Islet precursor cell (in vitro differentiated cells): Measurements from ENCODE around the gene F8A2.
"Not testable (repeated sequence)": the region's sequence is repeated elsewhere in the genome, so short reads cannot be mapped to it uniquely, and the experiment has no call there.

Source experiments
- DNase-seq: peaks from one replicate; pipeline ENCODE4 v3.0.0-alpha.2; 2018

Gene F8A2

DNA sequence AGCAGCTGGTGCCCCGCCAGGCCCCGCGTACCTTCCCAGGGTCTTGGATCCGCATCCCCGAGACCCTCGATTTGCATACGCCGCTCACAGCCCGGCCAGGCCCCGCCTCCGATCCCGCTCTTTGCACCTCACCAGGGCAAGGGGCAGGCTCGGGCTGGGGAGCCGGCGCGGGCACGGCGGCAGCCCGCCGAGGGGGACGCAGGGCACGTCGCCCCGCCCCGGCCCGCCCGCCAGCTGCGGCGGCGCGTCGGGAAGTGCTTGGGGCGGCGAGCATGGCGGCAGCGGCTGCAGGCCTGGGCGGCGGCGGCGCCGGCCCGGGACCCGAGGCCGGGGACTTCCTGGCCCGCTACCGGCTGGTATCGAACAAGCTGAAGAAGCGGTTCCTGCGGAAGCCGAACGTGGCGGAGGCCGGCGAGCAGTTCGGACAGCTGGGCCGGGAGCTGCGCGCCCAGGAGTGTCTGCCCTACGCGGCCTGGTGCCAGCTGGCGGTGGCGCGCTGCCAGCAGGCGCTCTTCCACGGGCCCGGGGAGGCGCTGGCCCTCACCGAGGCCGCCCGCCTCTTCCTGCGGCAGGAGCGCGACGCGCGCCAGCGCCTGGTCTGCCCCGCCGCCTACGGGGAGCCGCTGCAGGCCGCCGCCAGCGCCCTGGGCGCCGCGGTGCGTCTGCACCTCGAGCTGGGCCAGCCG lies at the start of gene F8A2:
Gene F8A2 (plus strand): TSS at position 253 of the 686 bp plus-strand sequence. CDS start 20 bp downstream, at position 273.
- not testable (repeated sequence) for DNase-seq

DNA sequence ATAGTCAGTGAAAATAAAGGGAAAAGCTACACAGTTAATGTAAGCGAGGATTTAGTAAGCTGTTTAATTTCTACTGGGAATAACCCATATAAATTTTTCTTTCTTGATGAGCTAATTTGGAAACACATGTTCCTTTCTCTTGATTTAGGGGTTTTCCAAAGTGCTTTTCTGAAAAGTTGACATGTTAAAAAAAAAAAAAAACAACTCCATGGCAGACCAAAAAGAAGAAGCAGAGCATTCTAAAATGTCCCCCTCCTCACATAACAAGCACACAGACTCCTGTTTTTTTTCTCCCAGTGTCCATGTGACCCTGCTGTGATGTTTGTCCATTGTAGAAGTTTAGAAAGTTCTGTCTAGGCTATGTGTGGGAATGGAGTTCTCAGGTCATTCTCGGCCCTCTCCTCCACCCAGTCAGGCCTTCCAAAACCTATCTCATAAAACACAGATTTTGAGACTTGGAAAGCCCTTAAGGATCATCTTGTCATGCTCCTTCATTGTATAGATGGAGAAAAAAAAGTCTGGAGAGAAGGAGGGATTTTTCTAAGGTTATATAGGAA lies 48.3 kb upstream of the F8A2 start:
- DNase-seq = no peak

DNA sequence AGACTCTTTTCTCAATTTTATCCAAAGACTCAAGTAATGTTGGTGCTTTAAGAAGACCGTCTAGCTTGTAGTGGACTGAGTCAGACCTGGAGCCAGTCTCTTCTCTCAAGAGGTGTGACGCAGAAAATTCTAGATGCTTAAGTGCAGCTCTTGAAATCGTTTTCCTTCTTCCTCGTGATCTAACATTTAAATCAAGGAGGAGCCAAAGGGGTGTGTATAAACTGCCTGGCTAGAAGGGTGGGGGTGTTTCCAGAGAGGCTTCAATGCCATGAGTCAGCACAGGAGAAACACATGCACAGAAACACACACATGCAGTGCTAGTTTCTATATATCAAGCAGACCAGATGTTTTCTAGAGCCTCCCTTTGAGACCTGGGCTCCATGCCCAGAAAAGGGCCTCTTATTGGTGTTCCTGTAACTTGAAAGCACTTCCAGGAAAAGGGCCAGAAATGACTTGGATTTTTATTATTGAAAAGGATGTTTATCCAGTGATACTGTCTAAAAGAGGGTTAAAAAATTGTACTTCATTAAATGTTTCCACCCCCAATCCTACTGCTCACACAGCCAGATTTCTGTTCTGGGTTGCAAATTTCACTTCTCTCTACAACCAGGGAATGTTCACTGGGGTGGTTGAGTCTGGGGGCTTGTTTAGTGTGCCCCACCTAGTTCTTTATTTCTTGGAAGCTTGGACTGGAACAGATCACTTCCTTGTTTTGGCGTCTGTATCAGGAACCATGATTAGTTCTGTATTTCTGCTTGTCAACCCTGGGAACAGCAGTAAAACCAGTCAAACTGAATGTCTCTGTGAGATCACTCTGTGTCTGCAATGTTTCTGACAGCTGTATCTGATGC lies 47.2 kb upstream of the F8A2 start, which contains the start of gene CLIC2:
Gene CLIC2 (minus strand): TSS at position 129 of the 851 bp plus-strand sequence. CDS start 187 bp downstream, outside the sequence.
- no peak for DNase-seq

DNA sequence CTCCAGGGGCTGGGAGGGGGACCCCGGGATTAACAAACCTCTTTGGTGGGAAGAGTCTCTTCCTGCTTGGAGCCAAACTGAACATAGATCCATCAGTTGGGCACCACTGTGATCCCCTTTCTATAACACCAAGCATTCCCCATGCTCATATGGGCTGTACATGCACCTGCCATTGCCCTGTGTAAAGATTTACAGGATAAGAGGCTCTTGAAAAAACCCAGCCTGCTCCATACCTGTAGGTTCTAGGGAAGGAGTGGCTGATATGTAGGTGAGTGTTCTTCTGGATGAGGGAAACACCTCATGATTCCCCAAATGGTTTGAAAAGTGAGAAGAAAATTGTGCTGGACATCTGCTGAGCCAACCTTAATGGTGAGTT lies 46.6 kb upstream of the F8A2 start:
- DNase-seq = not testable (repeated sequence)

DNA sequence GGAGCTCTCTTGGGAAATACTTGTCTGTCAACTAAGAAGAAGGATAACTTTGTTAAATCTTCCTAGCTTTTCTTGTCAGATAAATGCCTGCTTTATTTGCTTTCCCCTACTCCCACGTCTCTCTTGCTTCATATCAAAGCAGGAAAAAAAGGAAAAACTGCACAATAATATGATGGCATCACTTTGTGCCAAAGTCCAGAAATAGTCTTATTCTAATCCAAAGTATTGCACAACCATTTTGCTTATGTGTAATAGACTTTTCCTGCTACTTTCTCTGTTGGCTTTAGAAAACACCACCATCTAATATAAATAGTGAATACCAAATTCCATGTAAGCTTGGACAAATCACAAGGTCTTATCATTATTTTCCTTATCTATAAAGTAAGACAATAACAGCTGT lies 36.2 kb upstream of the F8A2 start:
- not testable (repeated sequence) for DNase-seq

DNA sequence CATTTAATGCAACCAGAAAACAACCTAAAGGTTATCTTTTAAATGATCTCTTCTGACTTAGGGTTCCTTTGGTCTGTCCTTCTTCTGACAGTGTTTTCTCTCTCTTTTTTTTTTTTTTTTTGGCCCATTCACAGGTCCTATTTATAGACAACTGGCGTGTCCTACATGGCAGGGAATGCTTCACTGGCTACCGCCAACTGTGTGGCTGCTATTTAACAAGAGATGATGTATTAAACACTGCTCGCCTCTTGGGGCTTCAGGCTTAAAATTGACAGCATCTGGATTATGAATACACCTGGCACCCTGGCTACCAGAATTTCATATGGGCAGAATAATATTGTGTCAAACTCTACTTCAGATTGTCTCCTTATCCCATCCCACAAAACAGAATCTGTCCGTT lies 32.4 kb upstream of the F8A2 start:
- not testable (repeated sequence) for DNase-seq

DNA sequence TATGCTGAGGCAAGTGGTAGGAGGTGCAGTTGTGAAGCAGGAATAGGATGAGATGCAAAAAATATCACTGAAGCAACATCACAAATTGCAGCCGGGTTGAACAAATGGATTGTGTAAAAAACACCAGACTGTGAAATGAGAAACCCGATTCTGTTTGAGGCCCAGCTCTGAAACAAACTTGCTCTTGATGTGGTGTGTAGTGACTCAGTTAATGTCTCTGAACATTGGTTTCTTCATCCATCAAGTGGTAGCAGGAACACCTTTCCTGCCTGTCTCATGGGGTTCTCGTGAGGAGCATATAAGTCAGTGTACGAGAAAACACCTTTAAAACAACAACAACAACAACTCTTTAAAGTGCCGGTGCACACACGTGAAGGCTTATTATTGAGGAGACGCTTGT lies 18.2 kb upstream of the F8A2 start:
- not testable (repeated sequence) for DNase-seq

DNA sequence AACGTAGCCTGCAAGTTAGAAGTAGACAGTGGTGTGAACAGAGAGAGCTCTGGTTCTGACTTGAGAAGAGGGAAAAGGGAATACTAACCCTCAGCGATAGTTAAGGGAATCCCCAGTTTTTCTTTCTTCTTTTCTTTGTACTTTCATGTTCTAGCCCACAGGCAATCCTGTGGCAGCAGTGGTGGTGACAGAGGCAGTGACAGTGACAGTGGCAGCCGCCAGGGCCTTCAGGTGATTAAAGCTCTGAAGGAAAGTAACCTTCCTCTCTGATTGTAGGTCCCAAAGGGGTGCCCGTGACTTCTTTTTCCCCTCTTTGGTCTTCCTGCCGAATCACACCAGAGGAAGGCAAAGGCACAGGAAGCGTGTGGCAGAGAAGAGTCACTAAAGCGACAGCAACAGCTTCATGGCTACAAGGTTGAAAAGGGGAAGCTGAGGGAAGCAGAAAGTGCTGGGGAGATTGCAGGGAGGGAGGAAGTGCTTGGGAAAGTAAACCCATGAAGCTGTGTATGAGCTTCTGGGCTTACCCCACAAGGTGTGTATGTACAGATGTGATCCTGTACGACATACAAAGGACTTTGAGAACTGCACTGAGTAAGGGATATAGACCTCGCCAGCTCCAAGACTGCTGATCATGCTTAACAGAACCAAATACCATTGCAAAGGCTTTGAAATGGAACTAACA lies 8.0 kb upstream of the F8A2 start:
- not testable (repeated sequence) for DNase-seq

DNA sequence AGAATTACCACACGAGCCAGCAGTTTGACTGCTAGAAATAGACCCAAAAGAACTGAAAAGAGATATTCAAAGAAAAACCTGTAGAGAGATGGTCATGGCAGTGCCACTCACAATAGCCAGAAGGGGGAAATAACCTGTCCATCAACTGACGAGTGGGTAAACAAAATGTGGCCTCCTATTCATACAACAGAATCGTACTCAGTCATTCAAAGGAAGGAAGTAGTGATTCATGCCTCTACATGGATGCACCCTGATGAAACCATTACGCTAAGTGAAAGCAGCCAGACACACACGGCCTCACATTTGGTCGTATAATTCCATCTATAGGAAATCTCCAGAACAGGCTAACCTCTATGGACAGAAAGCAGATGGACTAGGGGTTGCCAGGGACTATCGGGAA lies 2.1 kb upstream of the F8A2 start:
- not testable (repeated sequence) for DNase-seq

DNA sequence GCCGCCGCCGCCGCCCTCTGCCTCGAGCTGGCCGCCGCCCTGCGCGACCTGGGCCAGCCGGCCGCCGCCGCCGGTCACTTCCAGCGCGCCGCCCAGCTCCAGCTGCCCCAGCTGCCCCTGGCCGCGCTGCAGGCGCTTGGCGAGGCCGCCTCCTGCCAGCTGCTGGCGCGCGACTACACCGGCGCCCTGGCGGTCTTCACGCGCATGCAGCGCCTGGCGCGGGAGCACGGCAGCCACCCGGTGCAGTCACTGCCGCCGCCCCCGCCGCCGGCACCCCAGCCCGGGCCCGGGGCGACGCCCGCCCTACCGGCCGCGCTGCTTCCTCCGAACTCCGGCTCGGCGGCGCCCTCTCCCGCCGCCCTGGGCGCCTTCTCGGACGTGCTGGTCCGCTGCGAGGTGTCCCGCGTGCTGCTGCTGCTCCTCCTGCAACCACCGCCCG lies 653 bp downstream of the F8A2 start:
- not testable (repeated sequence) for DNase-seq

DNA sequence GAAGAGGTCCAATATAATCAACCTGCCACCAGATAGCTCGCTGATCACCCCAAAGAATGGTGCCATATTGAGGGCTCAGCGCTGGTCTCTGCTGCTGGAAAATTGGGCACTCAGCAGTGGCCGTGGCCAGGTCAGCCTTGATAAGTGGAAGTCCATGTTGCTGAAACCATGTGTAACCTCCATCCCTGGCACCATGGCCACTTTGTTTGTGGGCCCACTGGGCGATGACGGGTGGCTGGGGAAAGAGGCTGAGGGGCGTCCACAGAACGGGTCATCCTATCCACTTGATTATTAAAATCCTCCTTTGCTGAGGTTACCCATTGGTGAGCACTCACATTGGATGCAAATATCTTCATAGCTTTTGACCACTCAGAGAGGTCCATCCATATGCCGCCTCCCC lies 7.7 kb downstream of the F8A2 start:
- DNase-seq = no peak

DNA sequence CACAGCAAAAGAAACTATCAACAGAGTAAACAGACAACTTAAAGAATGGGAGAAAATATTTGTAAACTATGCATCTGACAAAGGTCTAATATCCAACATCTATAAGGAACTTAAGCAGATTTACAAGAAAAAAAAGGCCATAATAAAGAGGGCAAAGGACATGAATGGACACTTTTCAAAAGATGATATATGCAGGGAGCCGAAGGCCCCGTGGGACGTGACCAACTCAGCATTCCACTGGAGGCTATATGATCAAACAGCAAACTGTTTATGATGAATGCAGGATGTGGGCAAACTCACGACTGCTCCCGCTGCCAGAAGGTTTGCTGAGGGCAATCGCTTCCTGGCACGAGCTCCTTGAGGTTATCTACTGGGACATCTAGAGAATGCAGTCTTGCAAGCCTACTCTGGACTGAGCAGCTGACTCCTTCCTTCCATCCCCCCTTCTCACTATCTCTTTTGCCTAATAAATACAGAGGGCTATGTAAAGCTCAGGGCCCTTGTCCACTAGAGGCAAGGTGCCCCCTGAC lies 12.9 kb downstream of the F8A2 start:
- DNase-seq = peak; percentile 45

DNA sequence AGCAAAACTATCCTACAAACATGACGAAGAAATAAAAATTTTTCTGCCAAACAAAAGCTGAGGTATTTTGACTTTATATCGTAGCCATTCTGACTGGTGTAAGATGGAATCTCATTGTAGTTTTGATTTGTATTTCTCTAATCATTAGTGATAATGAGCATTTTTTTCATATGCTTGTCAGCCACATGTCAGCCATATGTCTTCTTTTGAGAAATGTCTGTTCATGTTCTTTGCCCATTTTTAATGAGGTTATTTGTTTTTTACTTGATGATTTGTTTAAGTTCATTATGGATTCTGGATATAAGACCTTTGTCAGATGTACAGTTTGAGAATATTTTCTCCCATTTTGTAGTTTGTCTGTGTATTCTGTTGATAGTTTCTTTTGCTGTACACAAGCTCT lies 24.5 kb downstream of the F8A2 start:
- no peak for DNase-seq

DNA sequence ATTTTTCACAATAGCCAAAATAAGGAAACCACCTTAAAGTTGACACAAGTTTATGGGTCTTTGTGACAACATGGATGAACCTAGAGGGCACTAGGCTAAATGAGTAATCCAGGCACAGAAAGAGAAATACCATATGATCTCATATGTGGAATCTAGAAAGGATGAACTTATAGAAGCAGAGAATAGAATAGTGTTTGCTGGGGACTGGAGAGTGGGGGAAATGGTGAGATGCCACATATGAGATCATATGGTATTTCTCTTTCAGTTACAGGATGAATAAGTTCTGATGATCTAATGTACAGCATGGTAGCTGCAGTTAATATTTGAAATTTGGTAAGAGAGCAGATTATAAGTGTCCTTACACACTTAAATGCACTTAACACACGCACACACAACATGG lies 35.9 kb downstream of the F8A2 start:
- no peak for DNase-seq
